CD4-positive, alpha-beta T cell (primary cell): ENCODE results near the gene KRT40. TPM values are rescaled to one million over a fixed set of nuclear protein-coding genes. Genes with fewer than 3 reads are reported as not detected.

Source experiments
- ATAC-seq: fragments of 200-7000 bp; cut with Tn5 transposase; one replicate; pipeline ENCODE4 v1.10.0; 2022; ENCODE audit warnings: mild to moderate bottlenecking; ENCODE audit not compliant: poor library complexity
- CTCF ChIA-PET: fragments of 350-600 bp; sonication (Branson Sonifier 250); formaldehyde crosslinking; loops from one replicate; lab custom pipeline; 2021; ENCODE audit warnings: antibody characterized with exemption, inconsistent platforms; lab: Charles Lee
- POLR2A ChIA-PET: fragments of 350-600 bp; sonication (Branson Sonifier 250); formaldehyde crosslinking; loops from one replicate; lab custom pipeline; 2021; ENCODE audit warnings: antibody characterized with exemption, inconsistent platforms; lab: Charles Lee
- DNase-seq, 14 experiments: peaks; one replicate each; pipeline ENCODE4 v3.0.0-alpha.2; 2013 to 2020; ENCODE audit warnings: mixed read lengths in 2 of 14
- H3K27ac ChIP-seq, 2 donors: one replicate each; pipeline versions ENCODE4 v1.5.1 to v1.7.0; 2013; ENCODE audit warnings: low read length in 2 of 2, low read depth in 1 of 2, mild to moderate bottlenecking in 1 of 2
- H3K27me3 ChIP-seq, 2 experiments: 1 replicate in 1 of 2; 2 replicates in 1 of 2; pipeline versions ENCODE4 v1.6.1 to v1.7.0; 2013; ENCODE audit warnings: low read length in 2 of 2, control low read depth in 1 of 2, mild to moderate bottlenecking in 1 of 2, moderate library complexity in 1 of 2; ENCODE audit not compliant: insufficient read depth in 2 of 2, control insufficient read depth in 1 of 2
- H3K36me3 ChIP-seq: one replicate; pipeline ENCODE4 v1.6.1; 2013; ENCODE audit warnings: low read length, control low read depth; ENCODE audit not compliant: insufficient read depth
- H3K4me1 ChIP-seq: one replicate; pipeline ENCODE4 v1.6.1; 2013; ENCODE audit warnings: low read length, control low read depth; ENCODE audit not compliant: insufficient read depth
- H3K4me3 ChIP-seq: one replicate; pipeline ENCODE4 v1.5.1; 2013; ENCODE audit warnings: mild to moderate bottlenecking, low read length, moderate library complexity
- H3K9me3 ChIP-seq, 2 experiments: 1 replicate in 1 of 2; 2 replicates in 1 of 2; pipeline versions ENCODE4 v1.6.1 to v1.7.0; 2013; ENCODE audit warnings: low read length in 2 of 2, mild to moderate bottlenecking in 2 of 2, control low read depth in 1 of 2, moderate library complexity in 1 of 2; ENCODE audit not compliant: control insufficient read depth in 1 of 2, insufficient read depth in 1 of 2
- H3K27ac Mint-ChIP-seq: one replicate; pipeline ENCODE4 v1.8.0; 2020; ENCODE audit warnings: mixed read lengths
- H3K27me3 Mint-ChIP-seq: one replicate; pipeline ENCODE4 v1.8.0; 2021; ENCODE audit warnings: mixed read lengths
- H3K36me3 Mint-ChIP-seq: one replicate; pipeline ENCODE4 v1.8.0; 2021; ENCODE audit warnings: low read depth, mixed read lengths
- H3K4me1 Mint-ChIP-seq: one replicate; pipeline ENCODE4 v1.8.0; 2021; ENCODE audit warnings: low read depth, mixed read lengths
- H3K4me3 Mint-ChIP-seq: one replicate; pipeline ENCODE4 v1.8.0; 2020; ENCODE audit warnings: mild to moderate bottlenecking, mixed read lengths
- H3K9me3 Mint-ChIP-seq: one replicate; pipeline ENCODE4 v1.8.0; 2020; ENCODE audit warnings: mixed read lengths
- intact Hi-C, 2 experiments: fragments of 100-400 bp; cut with DNase I in 1 of 2; cut with micrococcal nuclease in 1 of 2; formaldehyde crosslinking; loops; one replicate each; pipeline versions ENCODE4 v1.15.1 to v1.9.0; 2023 to 2025; cut with DNase I, micrococcal nuclease
- total RNA-seq, 174 experiments: library from RNA in 2 of 174; stranded (reverse) in 2 of 174; gene quantifications; one replicate each; pipeline ENCODE4 v1.2.3 and lab custom pipeline; 2021 to 2026
- TF ChIP-seq, protein P1 (sequence below): fragments of 200-600 bp; IDR thresholded peaks from one replicate; pipeline ENCODE4 v1.8.0; 2022; ENCODE audit warnings: antibody characterized with exemption, mild to moderate bottlenecking

KRT40 gene
- total RNA-seq, 2 experiments from 2014 or later = not detected

DNA sequence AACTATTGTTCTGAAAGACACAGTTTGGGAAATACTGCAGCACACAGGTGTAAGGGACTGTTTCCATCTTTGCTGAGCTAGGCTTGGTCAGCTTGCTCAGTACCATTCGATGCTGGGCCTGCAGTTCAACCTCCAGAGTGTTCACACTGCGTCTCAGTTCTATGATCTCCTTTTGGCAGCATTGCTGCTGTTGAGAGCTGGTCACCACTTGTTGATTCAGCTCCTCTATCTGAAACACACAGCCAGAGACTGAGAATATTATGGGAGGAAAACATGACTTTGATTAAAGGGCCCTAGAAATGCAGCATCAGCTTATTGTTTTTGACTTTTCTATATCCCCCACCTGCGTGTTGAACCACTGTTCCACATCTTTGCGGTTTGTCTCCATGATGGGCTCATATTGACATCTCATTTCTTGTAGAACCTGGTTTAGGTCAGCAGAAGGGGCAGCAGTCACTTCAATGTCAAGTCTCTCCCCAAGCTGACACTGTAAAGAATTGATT, 22.0 kb downstream of the KRT40 start:
- H3K27ac Mint-ChIP-seq = no peak overlapping the region

DNA sequence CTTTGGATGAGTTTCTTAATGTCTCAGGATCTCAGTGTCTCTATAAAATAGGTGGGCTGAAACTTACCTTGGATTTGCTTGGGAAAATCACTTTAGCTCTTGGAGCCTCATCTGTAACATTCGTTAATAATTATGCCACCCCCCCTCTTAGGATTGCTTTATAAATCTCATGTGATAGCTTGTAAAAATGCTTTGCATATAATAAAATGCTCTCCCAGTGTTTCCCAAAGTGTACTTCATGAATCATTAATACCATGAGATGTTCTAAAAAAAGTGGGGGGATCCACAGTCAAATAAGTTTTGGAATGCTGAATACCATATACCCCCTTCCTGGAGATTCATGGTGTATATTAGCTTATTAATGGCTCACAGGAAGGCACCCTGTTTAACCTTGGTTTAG, 22.5 kb downstream of the KRT40 start:
- no peaks in the 10 kb centered on the region for H3K27me3 ChIP-seq
- ChIA-PET POLR2A (no interaction called here), CTCF (interaction anchor here (1.0 kb wide), 1 partner anchor 361 kb away, joined by 3 read pairs; no protein-coding TSS in a partner anchor)
- H3K4me1 ChIP-seq = no peaks in the 10 kb centered on the region
- H3K9me3 ChIP-seq = no peaks in the 10 kb centered on the region
- H3K4me3 ChIP-seq = no peak overlapping the region
- TF ChIP-seq, protein P1, sequence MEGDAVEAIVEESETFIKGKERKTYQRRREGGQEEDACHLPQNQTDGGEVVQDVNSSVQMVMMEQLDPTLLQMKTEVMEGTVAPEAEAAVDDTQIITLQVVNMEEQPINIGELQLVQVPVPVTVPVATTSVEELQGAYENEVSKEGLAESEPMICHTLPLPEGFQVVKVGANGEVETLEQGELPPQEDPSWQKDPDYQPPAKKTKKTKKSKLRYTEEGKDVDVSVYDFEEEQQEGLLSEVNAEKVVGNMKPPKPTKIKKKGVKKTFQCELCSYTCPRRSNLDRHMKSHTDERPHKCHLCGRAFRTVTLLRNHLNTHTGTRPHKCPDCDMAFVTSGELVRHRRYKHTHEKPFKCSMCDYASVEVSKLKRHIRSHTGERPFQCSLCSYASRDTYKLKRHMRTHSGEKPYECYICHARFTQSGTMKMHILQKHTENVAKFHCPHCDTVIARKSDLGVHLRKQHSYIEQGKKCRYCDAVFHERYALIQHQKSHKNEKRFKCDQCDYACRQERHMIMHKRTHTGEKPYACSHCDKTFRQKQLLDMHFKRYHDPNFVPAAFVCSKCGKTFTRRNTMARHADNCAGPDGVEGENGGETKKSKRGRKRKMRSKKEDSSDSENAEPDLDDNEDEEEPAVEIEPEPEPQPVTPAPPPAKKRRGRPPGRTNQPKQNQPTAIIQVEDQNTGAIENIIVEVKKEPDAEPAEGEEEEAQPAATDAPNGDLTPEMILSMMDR = no peak
- H3K27ac Mint-ChIP-seq = no peak overlapping the region
- H3K4me1 Mint-ChIP-seq = peaks cover 6% of the 10 kb centered on the region
- ATAC-seq = no peak
- H3K9me3 Mint-ChIP-seq = no peaks in the 10 kb centered on the region
- H3K27ac ChIP-seq = no peak overlapping the region
- H3K4me3 Mint-ChIP-seq = no peak overlapping the region
- intact Hi-C loops = no loop called here
- DNase-seq = no peak
- H3K27me3 Mint-ChIP-seq = peaks cover 39% of the 10 kb centered on the region
- H3K36me3 Mint-ChIP-seq = no peaks in the 10 kb centered on the region
- no peaks in the 10 kb centered on the region for H3K36me3 ChIP-seq

More for the DNA sequence above, 22.0 kb downstream of the KRT40 start:
- Mint-ChIP-seq H3K27me3 (peaks cover 40% of the 10 kb centered on the region), H3K9me3 (no peaks in the 10 kb centered on the region), H3K4me1 (peaks cover 6% of the 10 kb centered on the region), H3K4me3 (no peak overlapping the region), H3K36me3 (no peaks in the 10 kb centered on the region)
- no peaks in the 10 kb centered on the region for H3K36me3 ChIP-seq
- no peaks in the 10 kb centered on the region for H3K9me3 ChIP-seq
- H3K27me3 ChIP-seq = no peaks in the 10 kb centered on the region
- ChIA-PET CTCF (interaction anchor here (1.0 kb wide), 1 partner anchor 360 kb away, joined by 3 read pairs; no protein-coding TSS in a partner anchor), POLR2A (no interaction called here)
- ATAC-seq (no peak), DNase-seq (no peak)
- no peak overlapping the region for H3K4me3 ChIP-seq
- TF ChIP-seq, protein P1 = no peak
- H3K4me1 ChIP-seq = no peaks in the 10 kb centered on the region
- H3K27ac ChIP-seq = no peak overlapping the region
- intact Hi-C loops = no loop called here

DNA sequence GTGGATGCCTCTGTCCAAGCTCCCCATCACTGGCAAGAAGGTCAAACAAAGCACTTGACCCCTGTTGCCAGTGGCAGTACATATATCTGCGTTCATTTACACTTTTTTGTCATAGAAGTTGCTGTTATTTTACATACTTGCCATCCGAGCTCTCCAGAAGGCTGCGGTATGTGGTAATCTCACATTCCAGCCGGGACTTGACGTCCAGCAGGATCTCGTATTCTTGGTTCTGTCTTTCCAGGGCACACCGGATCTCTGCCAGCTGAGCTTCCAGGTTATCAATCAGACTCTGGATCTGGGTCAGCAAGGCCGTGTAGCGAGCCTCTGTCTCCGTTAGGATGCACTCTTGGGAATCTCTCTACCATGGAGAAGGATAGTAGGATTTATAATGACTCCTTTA, 24.0 kb downstream of the KRT40 start:
- intact Hi-C loops = no loop called here
- Mint-ChIP-seq H3K36me3 (no peaks in the 10 kb centered on the region), H3K27me3 (peaks cover 35% of the 10 kb centered on the region), H3K9me3 (no peaks in the 10 kb centered on the region), H3K4me1 (peaks cover 6% of the 10 kb centered on the region), H3K4me3 (no peak overlapping the region), H3K27ac (no peak overlapping the region)
- H3K4me1 ChIP-seq = no peaks in the 10 kb centered on the region
- no peak overlapping the region for H3K27ac ChIP-seq
- no peaks in the 10 kb centered on the region for H3K9me3 ChIP-seq
- DNase-seq = no peak
- CTCF ChIA-PET = no interaction called here
- no peak overlapping the region for H3K4me3 ChIP-seq
- no peaks in the 10 kb centered on the region for H3K27me3 ChIP-seq
- ATAC-seq = no peak
- TF ChIP-seq, protein P1 = no peak
- no peaks in the 10 kb centered on the region for H3K36me3 ChIP-seq
- POLR2A ChIA-PET = no interaction called here
